Left forelimb (tissue), 1 donor: ENCODE data around the gene ENTPD8.
"Not testable (repeated sequence)": the region's sequence is repeated elsewhere in the genome, so short reads cannot be mapped to it uniquely, and the experiment has no call there.

Experiments
- DNase-seq: peaks from one replicate; pipeline ENCODE4 v3.0.0-alpha.2; 2018; ENCODE audit warnings: low spot score

Gene ENTPD8

GRCh38 chr9:137476856-137477255, 35.7 kb upstream of the ENTPD8 start:
- DNase-seq, result no peak

- DNase-seq, result no peak
These were observed 34.5 kb upstream of the ENTPD8 start for GRCh38 chr9:137475666-137476065.

GRCh38 chr9:137474271-137474670, 33.1 kb upstream of the ENTPD8 start:
- DNase-seq, result no peak

GRCh38 chr9:137470785-137471184, 29.6 kb upstream of the ENTPD8 start:
- DNase-seq, result no peak

GRCh38 chr9:137467896-137468295, 26.7 kb upstream of the ENTPD8 start:
- no peak for DNase-seq

- no peak for DNase-seq
These were observed 26.0 kb upstream of the ENTPD8 start for GRCh38 chr9:137467161-137467581.

GRCh38 chr9:137466389-137467085, 25.4 kb upstream of the ENTPD8 start:
- DNase-seq, result not testable (repeated sequence)

GRCh38 chr9:137465720-137466388, 24.7 kb upstream of the ENTPD8 start:
- no peak for DNase-seq

- DNase-seq, result no peak
These were observed 24.0 kb upstream of the ENTPD8 start for GRCh38 chr9:137465000-137465719.

GRCh38 chr9:137464291-137464999, 23.3 kb upstream of the ENTPD8 start:
- no peak for DNase-seq

GRCh38 chr9:137463931-137464290, 22.8 kb upstream of the ENTPD8 start:
- no peak for DNase-seq

GRCh38 chr9:137462986-137463930, 22.1 kb upstream of the ENTPD8 start:
- DNase-seq, result no peak

GRCh38 chr9:137462396-137462985, 21.3 kb upstream of the ENTPD8 start:
- DNase-seq, result no peak

GRCh38 chr9:137461663-137462395, 20.7 kb upstream of the ENTPD8 start:
- no peak for DNase-seq

GRCh38 chr9:137461316-137461662, 20.1 kb upstream of the ENTPD8 start:
- DNase-seq, result no peak

GRCh38 chr9:137460363-137461315, 19.5 kb upstream of the ENTPD8 start:
- DNase-seq, result no peak

GRCh38 chr9:137459601-137460362, 18.6 kb upstream of the ENTPD8 start:
- no peak for DNase-seq

- peak; percentile 96 for DNase-seq
These were observed 18.0 kb upstream of the ENTPD8 start, which contains the start of gene NSMF for GRCh38 chr9:137459152-137459600. TSS of gene NSMF (minus strand) at chr9:137459334. CDS start at chr9:137459102, 232 bp downstream.
